Measurements from ENCODE around the gene GTF3A.

GTF3A gene

GRCh38 chr13:27406178-27406939 lies 18.1 kb upstream of the GTF3A start:
- Histone ChIP-seq H3K4me3 (ENCODE audit: low read depth, low read length) (no peak overlapping the region), H3K27me3 (ENCODE audit: insufficient read depth, low read length) (peaks cover 35% of the 10 kb centered on the region), H3K27ac (ENCODE audit: low read depth, low read length) (no peak overlapping the region), H2AFZ (ENCODE audit: low read length, unreplicated experiment) (no peak overlapping the region), H3K79me2 (ENCODE audit: control insufficient read depth, insufficient read depth, low read length, unreplicated experiment) (no peaks in the 10 kb centered on the region), H3K36me3 (ENCODE audit: insufficient read depth, low read length) (no peaks in the 10 kb centered on the region), H3K4me1 (ENCODE audit: control insufficient read depth, insufficient read depth, low read length, unreplicated experiment) (peaks cover 10% of the 10 kb centered on the region)

GRCh38 chr13:27408074-27408473 lies 16.3 kb upstream of the GTF3A start:
- no peak overlapping the region for H3K27ac ChIP-seq (ENCODE audit: low read depth, low read length)
- H2AFZ ChIP-seq (ENCODE audit: low read length, unreplicated experiment), result no peak overlapping the region
- H3K36me3 ChIP-seq (ENCODE audit: insufficient read depth, low read length), result no peaks in the 10 kb centered on the region
- peaks cover 52% of the 10 kb centered on the region for H3K27me3 ChIP-seq (ENCODE audit: insufficient read depth, low read length)
- no peak overlapping the region for H3K4me3 ChIP-seq (ENCODE audit: low read depth, low read length)
- peaks cover 7% of the 10 kb centered on the region for H3K4me1 ChIP-seq (ENCODE audit: control insufficient read depth, insufficient read depth, low read length, unreplicated experiment)
- no peaks in the 10 kb centered on the region for H3K79me2 ChIP-seq (ENCODE audit: control insufficient read depth, insufficient read depth, low read length, unreplicated experiment)

GRCh38 chr13:27409013-27409412 lies 15.4 kb upstream of the GTF3A start:
- Histone ChIP-seq H3K79me2 (ENCODE audit: control insufficient read depth, insufficient read depth, low read length, unreplicated experiment) (no peaks in the 10 kb centered on the region), H3K27me3 (ENCODE audit: insufficient read depth, low read length) (peaks cover 59% of the 10 kb centered on the region), H3K36me3 (ENCODE audit: insufficient read depth, low read length) (no peaks in the 10 kb centered on the region), H3K4me3 (ENCODE audit: low read depth, low read length) (no peak overlapping the region), H3K27ac (ENCODE audit: low read depth, low read length) (no peak overlapping the region), H2AFZ (ENCODE audit: low read length, unreplicated experiment) (no peak overlapping the region), H3K4me1 (ENCODE audit: control insufficient read depth, insufficient read depth, low read length, unreplicated experiment) (no peaks in the 10 kb centered on the region)

- Histone ChIP-seq H3K4me3 (ENCODE audit: low read depth, low read length) (no peak overlapping the region), H3K79me2 (ENCODE audit: control insufficient read depth, insufficient read depth, low read length, unreplicated experiment) (no peaks in the 10 kb centered on the region), H2AFZ (ENCODE audit: low read length, unreplicated experiment) (no peak overlapping the region), H3K27ac (ENCODE audit: low read depth, low read length) (no peak overlapping the region), H3K36me3 (ENCODE audit: insufficient read depth, low read length) (no peaks in the 10 kb centered on the region), H3K27me3 (ENCODE audit: insufficient read depth, low read length) (peaks cover 81% of the 10 kb centered on the region), H3K4me1 (ENCODE audit: control insufficient read depth, insufficient read depth, low read length, unreplicated experiment) (no peaks in the 10 kb centered on the region)
Measured at GRCh38 chr13:27411341-27411740, 13.1 kb upstream of the GTF3A start.

- Histone ChIP-seq H3K27ac (ENCODE audit: low read depth, low read length) (no peak overlapping the region), H3K27me3 (ENCODE audit: insufficient read depth, low read length) (peaks cover 64% of the 10 kb centered on the region)
Measured at GRCh38 chr13:27415116-27415515, 9.3 kb upstream of the GTF3A start.

GRCh38 chr13:27419328-27419727 lies 5.1 kb upstream of the GTF3A start:
- Histone ChIP-seq H2AFZ (ENCODE audit: low read length, unreplicated experiment) (no peak overlapping the region), H3K27ac (ENCODE audit: low read depth, low read length) (no peak overlapping the region), H3K36me3 (ENCODE audit: insufficient read depth, low read length) (no peaks in the 10 kb centered on the region), H3K27me3 (ENCODE audit: insufficient read depth, low read length) (peaks cover 28% of the 10 kb centered on the region), H3K79me2 (ENCODE audit: control insufficient read depth, insufficient read depth, low read length, unreplicated experiment) (no peaks in the 10 kb centered on the region), H3K4me3 (ENCODE audit: low read depth, low read length) (no peak overlapping the region), H3K4me1 (ENCODE audit: control insufficient read depth, insufficient read depth, low read length, unreplicated experiment) (no peaks in the 10 kb centered on the region)

More at GRCh38 chr13:27415116-27415515, 9.3 kb upstream of the GTF3A start:
- Histone ChIP-seq H3K36me3 (ENCODE audit: insufficient read depth, low read length) (no peaks in the 10 kb centered on the region), H3K4me1 (ENCODE audit: control insufficient read depth, insufficient read depth, low read length, unreplicated experiment) (no peaks in the 10 kb centered on the region), H3K79me2 (ENCODE audit: control insufficient read depth, insufficient read depth, low read length, unreplicated experiment) (no peaks in the 10 kb centered on the region), H3K4me3 (ENCODE audit: low read depth, low read length) (no peak overlapping the region), H2AFZ (ENCODE audit: low read length, unreplicated experiment) (no peak overlapping the region)

- H3K27me3 ChIP-seq (ENCODE audit: insufficient read depth, low read length), result peaks cover 9% of the 10 kb centered on the region
- H3K27ac ChIP-seq (ENCODE audit: low read depth, low read length), result no peak overlapping the region
- peaks cover 3% of the 10 kb centered on the region for H3K4me1 ChIP-seq (ENCODE audit: control insufficient read depth, insufficient read depth, low read length, unreplicated experiment)
Measured at GRCh38 chr13:27421101-27421871, 3.1 kb upstream of the GTF3A start.

GRCh38 chr13:27423333-27423732 lies 1.1 kb upstream of the GTF3A start:
- H3K27ac ChIP-seq (ENCODE audit: low read depth, low read length), result no peak overlapping the region
- no peaks in the 10 kb centered on the region for H3K36me3 ChIP-seq (ENCODE audit: insufficient read depth, low read length)
- H2AFZ ChIP-seq (ENCODE audit: low read length, unreplicated experiment), result no peak overlapping the region
- H3K4me1 ChIP-seq (ENCODE audit: control insufficient read depth, insufficient read depth, low read length, unreplicated experiment), result peaks cover 10% of the 10 kb centered on the region
- no peaks in the 10 kb centered on the region for H3K27me3 ChIP-seq (ENCODE audit: insufficient read depth, low read length)
- peaks cover 25% of the 10 kb centered on the region for H3K79me2 ChIP-seq (ENCODE audit: control insufficient read depth, insufficient read depth, low read length, unreplicated experiment)
- H3K4me3 ChIP-seq (ENCODE audit: low read depth, low read length), result no peak overlapping the region

More at GRCh38 chr13:27421101-27421871, 3.1 kb upstream of the GTF3A start:
- H3K79me2 ChIP-seq (ENCODE audit: control insufficient read depth, insufficient read depth, low read length, unreplicated experiment), result peaks cover 14% of the 10 kb centered on the region
- no peak overlapping the region for H2AFZ ChIP-seq (ENCODE audit: low read length, unreplicated experiment)
- H3K4me3 ChIP-seq (ENCODE audit: low read depth, low read length), result no peak overlapping the region
- H3K36me3 ChIP-seq (ENCODE audit: insufficient read depth, low read length), result no peaks in the 10 kb centered on the region

- H3K4me1 ChIP-seq (ENCODE audit: control insufficient read depth, insufficient read depth, low read length, unreplicated experiment), result peaks cover 10% of the 10 kb centered on the region
- H3K36me3 ChIP-seq (ENCODE audit: insufficient read depth, low read length), result no peaks in the 10 kb centered on the region
- peak overlapping the region; percentile 97 for H3K4me3 ChIP-seq (ENCODE audit: low read depth, low read length)
- peak overlapping the region; percentile 95 for H2AFZ ChIP-seq (ENCODE audit: low read length, unreplicated experiment)
- H3K79me2 ChIP-seq (ENCODE audit: control insufficient read depth, insufficient read depth, low read length, unreplicated experiment), result peaks cover 26% of the 10 kb centered on the region
- no peaks in the 10 kb centered on the region for H3K27me3 ChIP-seq (ENCODE audit: insufficient read depth, low read length)
- H3K27ac ChIP-seq (ENCODE audit: low read depth, low read length), result peak overlapping the region; percentile 37
Measured at GRCh38 chr13:27425158-27425917, 919 bp downstream of the GTF3A start.

- H3K27ac ChIP-seq (ENCODE audit: low read depth, low read length), result peak overlapping the region; percentile 37
- no peaks in the 10 kb centered on the region for H3K36me3 ChIP-seq (ENCODE audit: insufficient read depth, low read length)
- no peaks in the 10 kb centered on the region for H3K27me3 ChIP-seq (ENCODE audit: insufficient read depth, low read length)
- no peak overlapping the region for H2AFZ ChIP-seq (ENCODE audit: low read length, unreplicated experiment)
- peak overlapping the region; percentile 97 for H3K4me3 ChIP-seq (ENCODE audit: low read depth, low read length)
- H3K4me1 ChIP-seq (ENCODE audit: control insufficient read depth, insufficient read depth, low read length, unreplicated experiment), result peaks cover 10% of the 10 kb centered on the region
- peaks cover 26% of the 10 kb centered on the region for H3K79me2 ChIP-seq (ENCODE audit: control insufficient read depth, insufficient read depth, low read length, unreplicated experiment)
Measured at GRCh38 chr13:27425918-27426630, 1.7 kb downstream of the GTF3A start.
